GM21529 (cell line): Measurements from ENCODE around the gene KDM4C.
"Not testable (repeated sequence)": the region's sequence is repeated elsewhere in the genome, so short reads cannot be mapped to it uniquely, and the experiment has no call there.

ENCODE experiments used
- ATAC-seq: cut with Tn5 transposase; IDR thresholded peaks from one replicate; pipeline ENCODE4 v1.9.1; 2021; ENCODE audit not compliant: unreplicated experiment

The KDM4C gene

GRCh38 chr9:7028591-7028990 lies 270.8 kb downstream of the KDM4C start:
- ATAC-seq: no peak

GRCh38 chr9:7030943-7031342 lies 273.2 kb downstream of the KDM4C start:
- not testable (repeated sequence) for ATAC-seq

- ATAC-seq: no peak
These were observed 275.6 kb downstream of the KDM4C start for GRCh38 chr9:7033076-7034045.

- no peak for ATAC-seq
These were observed 279.4 kb downstream of the KDM4C start for GRCh38 chr9:7037176-7037575.

GRCh38 chr9:7042124-7042523 lies 284.4 kb downstream of the KDM4C start:
- no peak for ATAC-seq

- ATAC-seq: no peak
These were observed 287.6 kb downstream of the KDM4C start for GRCh38 chr9:7045361-7045760.

- ATAC-seq: no peak
These were observed 293.9 kb downstream of the KDM4C start for GRCh38 chr9:7051711-7052110.

GRCh38 chr9:7053903-7054302 lies 296.1 kb downstream of the KDM4C start:
- ATAC-seq: no peak

GRCh38 chr9:7055171-7055903 lies 297.6 kb downstream of the KDM4C start:
- peak; percentile 54 for ATAC-seq

GRCh38 chr9:7056254-7056653 lies 298.5 kb downstream of the KDM4C start:
- ATAC-seq: no peak

GRCh38 chr9:7058473-7058872 lies 300.7 kb downstream of the KDM4C start:
- ATAC-seq: no peak

GRCh38 chr9:7067169-7067568 lies 309.4 kb downstream of the KDM4C start:
- no peak for ATAC-seq

- no peak for ATAC-seq
These were observed 314.1 kb downstream of the KDM4C start for GRCh38 chr9:7071916-7072315.

GRCh38 chr9:7073706-7074105 lies 315.9 kb downstream of the KDM4C start:
- no peak for ATAC-seq

GRCh38 chr9:7075154-7075553 lies 317.4 kb downstream of the KDM4C start:
- no peak for ATAC-seq

- ATAC-seq: no peak
These were observed 321.3 kb downstream of the KDM4C start for GRCh38 chr9:7079051-7079450.

- no peak for ATAC-seq
These were observed 323.4 kb downstream of the KDM4C start for GRCh38 chr9:7081065-7081600.

- ATAC-seq: no peak
These were observed 325.4 kb downstream of the KDM4C start for GRCh38 chr9:7083192-7083591.

GRCh38 chr9:7085357-7085756 lies 327.6 kb downstream of the KDM4C start:
- no peak for ATAC-seq

GRCh38 chr9:7086389-7086788 lies 328.6 kb downstream of the KDM4C start:
- no peak for ATAC-seq

- no peak for ATAC-seq
These were observed 330.8 kb downstream of the KDM4C start for GRCh38 chr9:7088611-7089010.
